Peyer's patch (tissue), 4 donors: Measurements from ENCODE around the gene CX3CL1.

Source experiments
- CTCF ChIP-seq, 6 experiments: fragments of 450-650 bp in 4 of 6; fragments of 200-600 bp in 2 of 6; sonication (generic) in 1 of 6; IDR thresholded peaks; one replicate each; pipeline ENCODE4 v1.5.1; 2017 to 2019; ENCODE audit warnings: antibody characterized with exemption in 6 of 6, mild to moderate bottlenecking in 3 of 6, moderate library complexity in 1 of 6
- POLR2A ChIP-seq, 2 donors: fragments of 450-650 bp; IDR thresholded peaks; one replicate each; pipeline ENCODE4 v1.5.1; 2017; ENCODE audit warnings: antibody characterized with exemption in 2 of 2, mild to moderate bottlenecking in 2 of 2, moderate library complexity in 2 of 2

GRCh38 chr16:57348327-57348726, 24.0 kb upstream of the CX3CL1 start:
- TF ChIP-seq CTCF (IDR thresholded peaks at IDR 0.05) = no peak
- no peak for TF ChIP-seq POLR2A (IDR thresholded peaks at IDR 0.05)
